Activated CD8-positive, alpha-beta memory T cell treated with anti-CD3 and anti-CD28 coated beads for 1 hour (primary cell): ENCODE measurements around the gene BUD23.

ENCODE experiments used
- DNase-seq, 2 donors: peaks; one replicate each; pipeline ENCODE4 v3.0.0-alpha.2; 2020; ENCODE audit warnings: low read depth in 1 of 2; ENCODE audit errors: extremely low read depth in 1 of 2

The BUD23 gene

GRCh38 chr7:73740771-73741170 is 57.4 kb downstream of the BUD23 start:
- DNase-seq, result no peak

- DNase-seq, result no peak
These were observed 58.2 kb downstream of the BUD23 start for GRCh38 chr7:73741600-73741999.

GRCh38 chr7:73742338-73742752 is 58.9 kb downstream of the BUD23 start:
- DNase-seq, result no peak

- DNase-seq, result no peak
These were observed 59.6 kb downstream of the BUD23 start for GRCh38 chr7:73742753-73743641.

GRCh38 chr7:73746378-73746777 is 63.0 kb downstream of the BUD23 start:
- DNase-seq, result no peak
